ENCODE data around the gene PLEKHA1.

GRCh38 chr10:122375679-122376160 lies 1.2 kb downstream of the PLEKHA1 start:
- TF ChIP-seq CTCF (IDR thresholded peaks at IDR 0.05; ENCODE audit: poor library complexity) = no peak
- no peak for TF ChIP-seq EZH2phosphoT487 (IDR thresholded peaks at IDR 0.05; ENCODE audit: low read depth, severe bottlenecking, unreplicated experiment)
- no peak for TF ChIP-seq EZH2 (IDR thresholded peaks at IDR 0.05; ENCODE audit: borderline replicate concordance)
